CD4-positive, alpha-beta T cell treated with Interleukin-10 for 1 hour (primary cell): ENCODE data around the gene CDC42EP1.

Experiments
- DNase-seq: peaks from one replicate; pipeline ENCODE4 v3.0.0-alpha.2; 2020

Gene CDC42EP1

DNA sequence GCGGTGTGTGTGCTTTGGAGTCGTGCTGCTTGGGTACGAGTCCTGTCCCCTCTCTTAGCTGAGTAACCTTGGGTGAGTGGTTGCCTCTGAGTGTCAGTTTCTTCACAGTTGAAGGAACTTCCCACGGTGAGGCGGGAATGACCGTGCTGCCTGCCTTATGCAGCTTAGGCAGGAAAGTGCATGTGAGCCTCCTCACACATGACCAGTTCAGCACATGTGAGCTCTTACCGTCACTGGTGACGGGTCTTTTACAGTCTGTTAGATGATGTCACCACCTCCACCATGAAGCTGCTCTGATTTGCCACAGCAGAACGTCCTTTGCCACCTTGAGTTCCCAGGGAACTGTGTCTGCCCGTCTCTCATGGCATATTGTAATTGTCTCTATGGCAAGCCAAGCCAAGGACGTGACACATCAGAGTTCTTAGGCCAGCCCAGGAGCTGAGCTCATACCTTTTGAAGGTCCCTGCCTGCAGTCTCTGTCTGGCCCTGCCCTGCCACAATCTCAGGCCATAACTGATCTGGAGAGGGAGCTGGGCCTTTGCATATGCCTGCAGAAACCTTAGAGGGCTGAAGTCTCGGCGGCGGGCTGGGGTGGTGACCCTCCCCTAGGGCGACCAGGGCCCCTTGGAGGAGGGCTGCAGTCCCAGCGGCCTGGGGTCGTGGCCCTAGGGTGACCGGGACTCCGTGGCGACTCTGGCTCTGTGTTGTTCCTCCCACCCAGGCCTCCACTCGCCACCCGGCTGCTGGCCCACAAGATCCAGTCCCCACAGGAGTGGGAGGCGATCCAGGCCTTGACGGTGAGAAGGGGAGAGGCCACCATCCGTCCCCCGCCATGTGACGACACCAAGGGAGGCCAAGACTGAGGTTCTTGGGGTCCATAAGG, 56.2 kb downstream of the CDC42EP1 start:
- no peak for DNase-seq

DNA sequence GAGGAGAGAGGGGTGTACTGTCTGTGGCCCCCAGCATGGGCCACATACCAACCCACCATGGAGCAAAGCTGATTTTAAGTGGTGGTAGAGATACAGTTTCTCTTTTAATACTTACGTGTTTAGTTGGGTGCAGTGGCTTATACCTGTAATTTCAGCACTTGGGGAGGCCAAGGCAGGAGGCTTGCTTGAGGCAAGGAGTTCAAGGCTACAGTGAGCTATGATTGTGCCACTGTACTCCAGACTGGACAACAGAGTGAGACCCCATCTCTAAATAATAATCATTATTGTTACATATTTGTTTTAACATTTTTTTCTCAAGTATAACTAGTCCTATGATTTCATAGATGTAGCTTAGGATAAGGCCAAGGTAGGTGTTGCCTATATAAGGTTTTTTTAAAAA, 57.2 kb downstream of the CDC42EP1 start:
- DNase-seq: no peak

DNA sequence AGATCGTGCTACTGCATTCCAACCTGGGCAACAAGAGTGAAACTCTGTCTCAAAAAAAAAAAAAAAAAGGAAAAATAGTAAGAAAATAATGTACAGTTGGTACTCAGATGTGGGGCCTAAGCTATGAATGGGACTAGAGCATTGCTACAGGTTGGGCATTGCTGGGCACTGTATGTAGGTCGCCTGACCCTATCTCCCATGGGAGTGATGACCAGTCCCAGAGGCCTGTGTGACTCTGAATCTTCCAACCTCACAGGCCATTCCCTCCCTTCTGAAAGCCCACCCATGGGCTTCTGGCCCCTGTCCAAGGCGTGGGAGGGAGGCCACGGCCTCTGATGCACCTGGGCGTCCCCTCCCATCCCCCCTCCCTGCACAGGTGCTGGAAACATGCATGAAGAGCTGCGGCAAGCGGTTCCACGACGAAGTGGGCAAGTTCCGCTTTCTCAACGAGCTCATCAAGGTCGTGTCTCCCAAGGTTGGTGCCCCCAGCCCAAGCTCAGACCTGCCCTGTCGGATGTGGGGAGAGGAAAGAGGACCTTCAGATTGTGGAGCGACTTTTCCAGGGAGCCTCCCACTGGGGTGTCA, 57.9 kb downstream of the CDC42EP1 start:
- no peak for DNase-seq

DNA sequence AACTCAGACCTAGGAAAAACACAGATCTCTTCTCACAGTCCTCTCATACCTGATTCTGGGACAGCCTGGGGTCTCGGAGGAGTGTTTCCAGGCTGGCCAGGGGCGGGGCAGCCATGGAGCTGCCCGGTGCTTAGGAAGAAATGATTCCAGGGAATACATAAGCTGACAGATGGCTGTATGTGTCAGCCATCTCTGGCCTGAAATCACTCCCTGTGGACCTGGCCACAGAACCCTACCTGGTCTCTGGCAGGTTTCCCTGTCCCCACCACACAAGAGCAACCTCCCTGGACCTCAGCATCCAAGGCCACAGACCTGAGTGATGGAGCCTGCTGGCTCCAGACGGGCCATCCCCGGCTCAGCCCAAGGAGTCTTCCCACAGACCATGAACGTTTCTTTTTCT, 58.4 kb downstream of the CDC42EP1 start:
- no peak for DNase-seq
